ENCODE measurements around the gene CTH.

Gene CTH

GRCh38 chr1:70434253-70434859 lies 23.3 kb downstream of the CTH start:
- in situ Hi-C loops (cut with MboI; ENCODE audit: low pct_unique_long_range_greater_than_20kb, low sequenced_read_pairs, unreplicated experiment), result no loop called here
- DNase-seq (ENCODE audit: low spot score), result no peak
- no peak for TF ChIP-seq CTCF (IDR thresholded peaks at IDR 0.05; ENCODE audit: extremely low read depth, insufficient read depth, missing control alignments)

DNA sequence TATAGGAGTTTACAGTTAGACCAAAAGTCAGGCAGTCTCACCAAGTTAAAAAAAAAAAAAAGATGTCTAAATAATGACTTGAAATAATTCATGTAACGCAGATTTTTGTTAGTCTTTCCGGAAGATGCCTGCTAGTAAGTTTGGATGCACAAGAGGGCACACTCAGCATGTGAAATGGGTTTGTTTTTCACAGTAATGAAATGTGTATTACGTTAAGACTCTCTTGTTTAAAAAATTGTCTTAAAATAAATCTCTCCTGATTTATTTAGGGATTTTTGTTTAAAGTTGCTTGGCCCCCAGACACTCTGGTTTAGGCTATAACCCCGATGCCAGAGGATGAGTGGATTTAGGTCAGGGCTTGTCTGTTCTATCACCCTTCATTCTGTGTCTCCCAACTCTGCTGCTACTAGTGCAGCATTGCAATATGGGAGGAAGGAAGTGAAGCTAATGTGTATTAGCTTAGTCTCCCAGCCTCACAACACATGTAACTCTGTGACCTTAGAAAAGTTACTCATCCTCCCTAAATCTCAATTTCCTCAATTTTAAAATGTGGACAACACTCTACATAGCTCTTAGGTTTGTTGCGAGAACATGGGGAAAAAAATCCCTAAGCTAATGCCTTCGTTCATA lies 25.7 kb downstream of the CTH start:
- DNase-seq (ENCODE audit: low spot score), result no peak
- in situ Hi-C loops (cut with MboI; ENCODE audit: low pct_unique_long_range_greater_than_20kb, low sequenced_read_pairs, unreplicated experiment), result no loop called here
- peak; percentile 22 for TF ChIP-seq CTCF (IDR thresholded peaks at IDR 0.05; ENCODE audit: extremely low read depth, insufficient read depth, missing control alignments)

GRCh38 chr1:70438529-70438928 lies 27.5 kb downstream of the CTH start:
- no peak for DNase-seq (ENCODE audit: low spot score)
- TF ChIP-seq CTCF (IDR thresholded peaks at IDR 0.05; ENCODE audit: extremely low read depth, insufficient read depth, missing control alignments), result no peak
- in situ Hi-C loops (cut with MboI; ENCODE audit: low pct_unique_long_range_greater_than_20kb, low sequenced_read_pairs, unreplicated experiment), result no loop called here

GRCh38 chr1:70440642-70441391 lies 29.7 kb downstream of the CTH start:
- in situ Hi-C loops (cut with MboI; ENCODE audit: low pct_unique_long_range_greater_than_20kb, low sequenced_read_pairs, unreplicated experiment), result no loop called here
- no peak for DNase-seq (ENCODE audit: low spot score)

DNA sequence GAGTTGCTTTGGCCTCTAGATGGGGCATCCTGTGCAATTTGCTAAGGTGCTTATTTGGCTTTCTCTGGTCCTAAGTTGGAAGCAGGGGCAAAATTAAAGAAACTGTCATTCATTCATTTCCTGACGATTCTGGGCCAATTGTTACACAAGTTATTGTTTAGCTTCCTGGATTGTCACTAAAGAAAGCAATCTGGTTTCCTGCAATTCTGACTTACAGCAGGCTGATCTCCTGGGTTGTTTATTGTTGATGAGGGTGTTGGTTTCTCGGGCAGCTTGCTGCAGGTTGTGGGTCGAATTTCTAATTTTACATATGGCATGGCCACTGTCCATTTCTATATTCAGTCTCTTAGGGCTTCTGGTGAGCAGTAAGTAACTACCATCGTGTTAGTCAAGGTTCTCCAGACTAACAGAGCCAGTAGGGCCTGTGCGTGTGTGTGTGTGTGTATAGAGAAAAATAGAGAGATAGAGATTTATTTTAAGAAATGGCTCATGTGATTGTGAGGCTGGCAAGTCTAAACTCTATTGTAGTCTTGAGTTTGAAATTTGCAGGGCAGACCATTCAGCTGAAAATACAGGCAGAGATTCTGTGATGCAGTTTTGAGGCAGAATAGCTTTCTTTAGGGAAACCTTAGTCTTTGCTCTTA lies 30.4 kb downstream of the CTH start:
- in situ Hi-C loops (cut with MboI; ENCODE audit: low pct_unique_long_range_greater_than_20kb, low sequenced_read_pairs, unreplicated experiment), result no loop called here
- TF ChIP-seq CTCF (IDR thresholded peaks at IDR 0.05; ENCODE audit: extremely low read depth, insufficient read depth, missing control alignments), result no peak
- no peak for DNase-seq (ENCODE audit: low spot score)

More at GRCh38 chr1:70440642-70441391, 29.7 kb downstream of the CTH start:
- no peak for TF ChIP-seq CTCF (IDR thresholded peaks at IDR 0.05; ENCODE audit: extremely low read depth, insufficient read depth, missing control alignments)

- in situ Hi-C loops (cut with MboI; ENCODE audit: low pct_unique_long_range_greater_than_20kb, low sequenced_read_pairs, unreplicated experiment), result no loop called here
- TF ChIP-seq CTCF (IDR thresholded peaks at IDR 0.05; ENCODE audit: extremely low read depth, insufficient read depth, missing control alignments), result no peak
- no peak for DNase-seq (ENCODE audit: low spot score)
These were observed 31.4 kb downstream of the CTH start for GRCh38 chr1:70442490-70442889.
